GM21360 (cell line): ENCODE data around the gene TMC1.
"Not testable (repeated sequence)": the region's sequence is repeated elsewhere in the genome, so short reads cannot be mapped to it uniquely, and the experiment has no call there.

Source experiments
- ATAC-seq: cut with Tn5 transposase; IDR thresholded peaks from one replicate; pipeline ENCODE4 v1.9.1; 2021; ENCODE audit warnings: mild to moderate bottlenecking, moderate library complexity; ENCODE audit not compliant: unreplicated experiment

Gene TMC1

GRCh38 chr9:72809586-72809985 lies 288.2 kb downstream of the TMC1 start:
- ATAC-seq: no peak

- no peak for ATAC-seq
These were observed 291.2 kb downstream of the TMC1 start for GRCh38 chr9:72812559-72813111.

DNA sequence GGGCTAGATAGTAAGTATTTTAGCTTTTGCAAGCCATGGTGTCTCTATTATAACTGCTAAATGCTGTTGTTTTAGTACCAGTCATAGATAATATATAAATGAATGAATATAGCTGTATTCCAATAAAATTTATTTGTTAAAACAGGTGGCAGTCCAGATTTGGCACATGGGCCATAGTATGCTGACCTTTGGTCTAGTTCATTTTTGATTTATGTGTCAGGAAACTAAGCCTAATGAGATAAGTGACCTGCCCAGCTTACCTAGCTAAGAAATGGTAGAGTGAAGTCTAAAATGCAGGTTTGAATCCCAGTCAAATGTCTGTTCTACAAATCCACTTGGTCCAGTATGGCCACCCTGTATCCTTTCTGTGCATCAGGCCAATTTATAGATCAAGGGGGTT lies 292.1 kb downstream of the TMC1 start:
- no peak for ATAC-seq

DNA sequence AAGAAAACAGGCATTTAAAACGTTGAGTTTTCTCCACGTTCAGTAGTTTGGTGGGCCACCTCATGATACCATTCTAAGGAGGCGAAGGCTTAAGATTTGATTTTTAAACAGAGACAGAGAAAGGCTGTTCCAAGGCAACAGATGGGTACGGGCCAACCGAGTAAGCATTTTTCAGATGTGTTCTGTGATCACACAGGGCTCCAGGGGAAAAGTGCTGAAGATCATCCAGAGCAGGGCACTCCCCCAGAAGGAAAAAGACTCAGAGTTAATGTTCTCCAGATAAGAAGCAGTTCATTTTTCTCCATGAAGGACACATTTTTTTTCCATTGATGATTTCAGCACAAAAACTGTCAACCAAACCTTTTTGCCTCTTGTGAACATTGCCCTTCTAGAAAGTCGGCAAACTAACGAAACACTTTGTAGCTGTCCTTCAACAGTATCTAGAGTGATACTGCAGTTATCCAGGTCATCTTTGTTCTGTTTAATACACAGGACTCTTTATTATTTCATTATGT lies 292.7 kb downstream of the TMC1 start:
- no peak for ATAC-seq

GRCh38 chr9:72816666-72817065 lies 295.3 kb downstream of the TMC1 start:
- no peak for ATAC-seq

- no peak for ATAC-seq
These were observed 296.0 kb downstream of the TMC1 start for GRCh38 chr9:72817413-72817812.

DNA sequence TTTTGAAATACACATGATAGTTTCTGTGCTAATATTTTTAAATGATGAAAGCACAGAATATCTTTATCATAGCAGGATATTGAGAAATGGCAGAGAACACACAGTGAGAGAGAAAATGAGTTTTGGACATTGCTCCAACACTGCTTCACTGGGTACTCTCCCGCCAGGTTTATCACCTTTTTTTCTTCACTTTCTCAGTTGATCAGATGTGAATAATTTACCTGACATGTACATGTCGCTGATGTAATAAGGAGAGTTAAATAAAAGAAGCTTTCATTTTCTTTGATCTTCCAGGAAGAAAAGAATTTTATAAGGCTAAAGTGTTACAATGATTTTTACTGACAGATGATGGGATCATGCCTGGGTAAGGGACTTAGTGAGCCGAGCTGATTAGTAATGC lies 297.0 kb downstream of the TMC1 start:
- no peak for ATAC-seq

- ATAC-seq: no peak
These were observed 302.6 kb downstream of the TMC1 start for GRCh38 chr9:72823971-72824370.

DNA sequence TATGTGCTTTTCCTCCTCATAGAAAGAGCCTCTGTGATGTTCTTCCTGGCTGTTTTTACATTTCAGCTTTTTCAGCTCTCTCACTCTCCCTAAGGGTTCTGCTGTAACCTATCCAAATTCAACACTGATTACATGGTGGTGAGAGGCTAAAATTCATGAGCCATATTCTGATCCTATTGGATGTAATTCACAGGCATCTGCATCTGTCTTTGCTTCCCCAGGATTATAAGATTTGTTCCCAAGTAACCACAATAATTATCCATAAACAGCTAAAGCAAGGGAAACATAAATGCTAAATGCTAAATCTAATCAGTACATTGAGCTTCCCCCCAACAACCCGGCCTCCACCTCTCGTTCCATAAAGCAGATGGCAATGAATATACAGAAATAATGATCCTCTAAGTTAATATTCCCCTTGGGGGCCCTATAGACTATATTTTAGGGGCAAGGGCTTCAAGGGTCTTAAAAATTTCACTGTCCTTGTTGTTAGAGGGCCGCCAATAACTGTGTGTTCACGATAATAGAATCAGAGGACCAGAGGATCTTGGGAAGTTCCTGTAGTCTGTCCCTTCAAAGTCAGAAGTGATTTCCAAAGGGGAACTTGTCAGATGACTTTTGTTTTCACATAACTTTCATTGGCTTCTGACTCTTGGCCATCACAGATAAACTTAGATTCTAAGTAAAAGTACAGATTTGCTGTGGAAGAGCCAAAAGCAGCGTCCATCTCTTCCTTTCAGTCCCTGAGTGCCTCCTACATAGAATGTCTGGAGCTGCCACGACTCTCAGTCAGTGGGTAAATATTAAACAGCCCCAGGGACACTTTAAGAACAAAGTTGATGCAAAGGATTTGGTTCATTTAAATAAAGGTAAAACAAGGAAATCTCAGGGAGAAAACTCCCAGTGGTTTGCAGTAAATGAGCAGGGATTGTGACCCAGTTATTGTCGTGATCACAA lies 305.9 kb downstream of the TMC1 start:
- no peak for ATAC-seq

DNA sequence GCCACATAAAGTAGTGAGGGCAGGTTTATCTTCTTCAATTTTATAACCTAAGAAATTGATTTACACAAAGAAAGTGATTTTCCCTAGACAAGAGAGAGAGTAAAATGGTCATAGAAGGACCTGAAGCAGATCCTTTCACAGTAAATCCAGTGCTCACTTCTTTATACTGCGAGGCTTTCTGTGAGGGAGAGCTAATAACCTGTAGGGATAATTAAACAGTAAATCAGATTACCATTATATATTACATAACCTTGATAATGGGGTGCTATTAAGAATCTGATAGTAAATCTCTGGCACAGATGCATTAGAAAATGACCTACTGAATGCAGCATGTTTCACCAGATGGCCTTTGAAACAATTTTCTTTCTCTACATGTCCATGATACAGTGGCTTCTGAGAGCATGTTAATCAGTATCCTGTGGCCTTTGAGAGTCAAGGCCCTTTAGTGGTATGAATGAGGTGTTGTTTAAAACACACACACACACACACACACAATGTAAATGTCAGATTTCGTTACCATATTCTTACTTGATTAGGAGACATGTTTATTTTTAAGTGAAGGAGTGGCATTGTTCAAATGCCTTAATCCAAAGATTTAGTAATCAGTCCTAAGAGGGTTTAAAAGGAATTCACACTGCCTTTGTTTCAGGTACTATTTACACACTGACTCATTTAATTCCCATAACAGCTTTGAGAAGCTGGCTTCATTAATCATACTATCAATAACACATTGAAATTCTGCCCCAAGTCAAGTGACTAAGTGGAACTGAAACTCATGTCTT lies 306.7 kb downstream of the TMC1 start:
- no peak for ATAC-seq

DNA sequence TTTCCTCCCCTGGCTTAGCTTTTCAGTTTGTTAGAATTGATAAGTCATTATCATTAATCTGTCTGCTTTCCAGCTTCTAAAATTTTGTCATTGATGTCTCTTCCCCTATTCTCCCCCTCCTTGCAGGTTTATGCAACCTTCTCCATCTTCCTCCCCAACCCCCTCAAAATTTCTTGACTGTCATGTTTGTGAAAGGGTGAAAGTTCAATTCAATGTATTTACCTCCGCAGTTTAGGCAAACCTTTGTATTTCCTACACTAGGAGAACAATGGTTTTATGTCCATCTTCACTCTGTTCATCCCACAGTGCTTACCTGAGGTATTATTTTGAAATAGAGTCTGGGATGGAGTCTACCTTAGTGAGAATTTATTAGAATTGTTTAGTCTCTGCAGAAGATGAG lies 313.6 kb downstream of the TMC1 start:
- no peak for ATAC-seq

DNA sequence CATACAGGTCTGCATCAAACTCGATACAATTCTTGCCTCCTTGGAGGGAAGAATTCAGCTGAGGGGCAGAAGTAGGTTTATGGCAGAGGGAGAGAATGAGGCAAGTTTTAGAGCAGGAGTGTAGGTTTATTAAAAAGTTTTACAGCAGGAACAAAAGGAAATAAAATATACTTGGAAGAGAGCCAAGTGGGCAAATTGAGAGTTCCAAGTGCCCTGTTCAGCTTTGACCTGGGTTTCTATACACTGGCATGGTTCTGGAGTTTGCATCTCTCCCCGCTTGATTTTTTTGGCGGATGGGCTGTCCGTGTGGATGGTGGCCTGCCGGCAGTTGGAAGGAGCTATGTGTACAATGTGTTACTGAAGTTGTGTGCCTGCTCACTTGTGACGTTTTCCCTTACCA lies 315.4 kb downstream of the TMC1 start:
- no peak for ATAC-seq

GRCh38 chr9:72839085-72839484 lies 317.7 kb downstream of the TMC1 start:
- no peak for ATAC-seq

GRCh38 chr9:72843520-72844439 lies 322.4 kb downstream of the TMC1 start:
- ATAC-seq: no peak

GRCh38 chr9:72844440-72844768 lies 323.0 kb downstream of the TMC1 start:
- no peak for ATAC-seq

DNA sequence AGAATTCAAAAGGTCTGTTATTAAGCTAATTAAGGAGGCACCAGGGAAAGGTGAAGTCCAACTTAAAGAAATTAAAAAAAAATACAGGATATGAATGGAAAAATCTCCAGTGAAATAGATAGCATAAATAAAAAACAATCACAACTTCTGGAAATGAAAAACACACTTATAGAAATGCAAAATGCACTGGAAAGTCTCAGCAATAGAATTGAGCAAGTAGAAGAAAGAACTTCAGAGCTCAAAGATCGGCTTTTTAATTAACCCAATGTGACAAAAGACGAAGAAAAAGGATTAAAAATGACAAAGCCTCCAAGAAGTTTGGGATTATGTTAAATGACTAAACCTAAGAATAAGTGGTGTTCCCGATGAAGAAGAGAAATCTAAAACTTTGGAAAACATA lies 323.6 kb downstream of the TMC1 start:
- ATAC-seq: not testable (repeated sequence)

DNA sequence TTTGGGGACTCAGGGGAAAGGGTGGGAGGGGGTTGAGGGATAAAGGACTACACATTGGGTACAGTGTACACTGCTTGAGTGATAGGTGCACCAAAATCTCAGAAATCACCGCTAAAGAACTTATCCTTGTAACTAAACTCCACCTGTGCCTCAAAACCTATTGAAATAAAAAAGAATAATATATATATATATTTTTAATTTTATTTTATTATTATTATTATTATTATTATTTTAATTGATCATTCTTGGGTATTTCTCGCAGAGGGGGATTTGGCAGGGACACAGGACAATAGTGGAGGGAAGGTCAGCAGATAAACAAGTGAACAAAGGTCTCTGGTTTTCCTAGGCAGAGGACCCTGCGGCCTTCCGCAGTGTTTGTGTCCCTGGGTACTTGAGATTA lies 328.8 kb downstream of the TMC1 start:
- not testable (repeated sequence) for ATAC-seq

- ATAC-seq: no peak
These were observed 333.9 kb downstream of the TMC1 start for GRCh38 chr9:72855321-72855720.

- no peak for ATAC-seq
These were observed 334.6 kb downstream of the TMC1 start for GRCh38 chr9:72855890-72856523.

GRCh38 chr9:72856972-72857623 lies 335.7 kb downstream of the TMC1 start:
- ATAC-seq: no peak
